ENCODE measurements around the gene TTPAL.

TTPAL gene

GRCh38 chr20:44475694-44476560 is at the start of gene TTPAL:
TSS of gene TTPAL (plus strand) at chr20:44475874. CDS start at chr20:44480000, 4,126 bp downstream.
- peak; percentile 93 for DNase-seq (ENCODE audit: low read depth, low spot score)

GRCh38 chr20:44425923-44426322 is 49.8 kb upstream of the TTPAL start:
- no peak for DNase-seq (ENCODE audit: low read depth, low spot score)

- no peak for DNase-seq (ENCODE audit: low read depth, low spot score)
These were observed 48.5 kb upstream of the TTPAL start for GRCh38 chr20:44426879-44427790.

GRCh38 chr20:44427804-44428173 is 47.9 kb upstream of the TTPAL start:
- DNase-seq (ENCODE audit: low read depth, low spot score) = no peak

GRCh38 chr20:44428174-44429016 is 47.3 kb upstream of the TTPAL start:
- no peak for DNase-seq (ENCODE audit: low read depth, low spot score)

GRCh38 chr20:44429017-44429339 is 46.7 kb upstream of the TTPAL start:
- no peak for DNase-seq (ENCODE audit: low read depth, low spot score)

- no peak for DNase-seq (ENCODE audit: low read depth, low spot score)
These were observed 46.0 kb upstream of the TTPAL start for GRCh38 chr20:44429419-44430269.

- DNase-seq (ENCODE audit: low read depth, low spot score) = no peak
These were observed 45.2 kb upstream of the TTPAL start for GRCh38 chr20:44430270-44431065.

GRCh38 chr20:44431118-44431501 is 44.6 kb upstream of the TTPAL start:
- no peak for DNase-seq (ENCODE audit: low read depth, low spot score)

- DNase-seq (ENCODE audit: low read depth, low spot score) = no peak
These were observed 44.0 kb upstream of the TTPAL start for GRCh38 chr20:44431502-44432234.

- no peak for DNase-seq (ENCODE audit: low read depth, low spot score)
These were observed 42.8 kb upstream of the TTPAL start for GRCh38 chr20:44432618-44433577.

- DNase-seq (ENCODE audit: low read depth, low spot score) = no peak
These were observed 41.7 kb upstream of the TTPAL start for GRCh38 chr20:44433751-44434538.

GRCh38 chr20:44435630-44436335 is 39.9 kb upstream of the TTPAL start:
- DNase-seq (ENCODE audit: low read depth, low spot score) = no peak

- no peak for DNase-seq (ENCODE audit: low read depth, low spot score)
These were observed 39.3 kb upstream of the TTPAL start for GRCh38 chr20:44436393-44436792.

- DNase-seq (ENCODE audit: low read depth, low spot score) = no peak
These were observed 38.2 kb upstream of the TTPAL start for GRCh38 chr20:44437497-44437896.

- DNase-seq (ENCODE audit: low read depth, low spot score) = no peak
These were observed 36.9 kb upstream of the TTPAL start for GRCh38 chr20:44438782-44439181.

- DNase-seq (ENCODE audit: low read depth, low spot score) = no peak
These were observed 36.4 kb upstream of the TTPAL start for GRCh38 chr20:44439318-44439717.

All from ELF-1 (cell line).